HepG2 (cell line): ENCODE results near the gene KIN. TPM values are rescaled to one million over a fixed set of nuclear protein-coding genes. Genes with fewer than 3 reads are reported as not detected.
A peak's percentile ranks its signal among the peaks of the same experiment; 100 is the strongest.

Experiments
- BRD4 ChIP-seq: sonication (generic); formaldehyde crosslinking; IDR thresholded peaks from 2 replicates; pipeline ENCODE4 v1.4.0; 2020; ENCODE audit warnings: missing genetic modification reagents
- GATA4 ChIP-seq: sonication (generic); IDR thresholded peaks from 2 replicates; pipeline ENCODE4 v1.6.1; 2016; ENCODE audit warnings: antibody characterized with exemption, low read depth, borderline replicate concordance
- KAT2B ChIP-seq: fragments of 150-350 bp; IDR thresholded peaks from 2 replicates; pipeline ENCODE4 v1.6.1; 2014; ENCODE audit warnings: low read depth, low read length, borderline replicate concordance
- KLF11 ChIP-seq: IDR thresholded peaks from 2 replicates; pipeline ENCODE4 v1.6.1; 2016; ENCODE audit warnings: missing compliant biosample characterization
- SAFB2 ChIP-seq: sonication (generic); formaldehyde crosslinking; IDR thresholded peaks from 2 replicates; pipeline ENCODE4 v1.5.1; 2020; ENCODE audit warnings: missing genetic modification reagents, low read depth, mild to moderate bottlenecking, borderline replicate concordance
- SPEN ChIP-seq: sonication (generic); formaldehyde crosslinking; IDR thresholded peaks from 2 replicates; pipeline ENCODE4 v1.5.1; 2020; ENCODE audit warnings: low read depth, mild to moderate bottlenecking, missing genetic modification reagents
- TOE1 ChIP-seq: sonication (generic); formaldehyde crosslinking; IDR thresholded peaks from 2 replicates; pipeline ENCODE4 v1.4.0; 2020; ENCODE audit warnings: mild to moderate bottlenecking, missing genetic modification reagents
- TP53 ChIP-seq: sonication (generic); formaldehyde crosslinking; conservative IDR thresholded peaks from 2 replicates; pipeline ENCODE4 v1.4.0; 2020; ENCODE audit warnings: missing genetic modification reagents
- YEATS2 ChIP-seq: sonication (generic); formaldehyde crosslinking; IDR thresholded peaks from 2 replicates; pipeline ENCODE4 v1.4.0; 2020; ENCODE audit warnings: missing genetic modification reagents, borderline replicate concordance
- ZBTB33 ChIP-seq: sonication (generic); formaldehyde crosslinking; IDR thresholded peaks from 2 replicates; pipeline ENCODE4 v1.4.0; 2020; ENCODE audit warnings: missing genetic modification reagents
- ZBTB42 ChIP-seq: sonication (generic); formaldehyde crosslinking; IDR thresholded peaks from 2 replicates; pipeline ENCODE4 v1.5.0; 2020; ENCODE audit warnings: mild to moderate bottlenecking, missing genetic modification reagents
- ZC3H4 ChIP-seq: sonication (generic); formaldehyde crosslinking; IDR thresholded peaks from 2 replicates; pipeline ENCODE4 v1.4.0; 2020; ENCODE audit warnings: missing genetic modification reagents, borderline replicate concordance
- ZGPAT ChIP-seq: IDR thresholded peaks from 2 replicates; pipeline ENCODE4 v1.6.1; 2016; ENCODE audit warnings: mild to moderate bottlenecking
- ZNF225 ChIP-seq: sonication (generic); formaldehyde crosslinking; IDR thresholded peaks from 2 replicates; pipeline ENCODE4 v1.4.0; 2020; ENCODE audit warnings: mild to moderate bottlenecking, missing genetic modification reagents
- ZNF605 ChIP-seq: sonication (generic); formaldehyde crosslinking; IDR thresholded peaks from 2 replicates; pipeline ENCODE4 v1.8.0; 2022; ENCODE audit warnings: mild to moderate bottlenecking, missing genetic modification reagents
- ZNF687 ChIP-seq: sonication (generic); formaldehyde crosslinking; IDR thresholded peaks from 2 replicates; pipeline ENCODE4 v1.5.1; 2020; ENCODE audit warnings: mild to moderate bottlenecking, missing genetic modification reagents, moderate library complexity
- ZNF772 ChIP-seq: sonication (generic); formaldehyde crosslinking; IDR thresholded peaks from 2 replicates; pipeline ENCODE4 v1.5.0; 2020; ENCODE audit warnings: mild to moderate bottlenecking, missing genetic modification reagents
- ZNF879 ChIP-seq: sonication (generic); formaldehyde crosslinking; IDR thresholded peaks from 2 replicates; pipeline ENCODE4 v1.8.1; 2023; ENCODE audit warnings: missing genetic modification reagents
- polyA plus RNA-seq, 8 experiments: library from polyadenylated mRNA; depleted of rRNA in 3 of 8; stranded (reverse) in 7 of 8; unstranded in 1 of 8; fragments of >200 nt; fragmentation: Illumina TruSeq in 4 of 8; extraction: Trizol in 4 of 8; gene quantifications; 2 replicates each; pipeline versions ENCODE4 v1.2.1 to v1.2.3, GENCODE V29; 2011 to 2016; ENCODE audit warnings: low read depth in 4 of 8, missing spikeins in 1 of 8, mixed read lengths in 1 of 8; ENCODE audit not compliant: insufficient read depth in 1 of 8
- total RNA-seq, 5 experiments: library from RNA; depleted of rRNA; stranded (reverse); fragments of >200 nt; fragmentation: Illumina TruSeq; extraction: Trizol; gene quantifications; 2 replicates each; pipeline ENCODE4 v1.2.3, GENCODE V29; 2016; ENCODE audit warnings: low read depth in 1 of 5
- TF ChIP-seq, protein P1 (sequence below): sonication (generic); formaldehyde crosslinking; IDR thresholded peaks from 2 replicates; pipeline ENCODE4 v1.5.1; 2020; ENCODE audit warnings: mild to moderate bottlenecking, missing genetic modification reagents, borderline replicate concordance

Gene KIN
- total and polyA plus RNA-seq, 2 of the 13 experiments (the other 11 are each of a cell fraction or from before 2014, with no cell fraction given): 4.9 to 23.2 TPM

DNA sequence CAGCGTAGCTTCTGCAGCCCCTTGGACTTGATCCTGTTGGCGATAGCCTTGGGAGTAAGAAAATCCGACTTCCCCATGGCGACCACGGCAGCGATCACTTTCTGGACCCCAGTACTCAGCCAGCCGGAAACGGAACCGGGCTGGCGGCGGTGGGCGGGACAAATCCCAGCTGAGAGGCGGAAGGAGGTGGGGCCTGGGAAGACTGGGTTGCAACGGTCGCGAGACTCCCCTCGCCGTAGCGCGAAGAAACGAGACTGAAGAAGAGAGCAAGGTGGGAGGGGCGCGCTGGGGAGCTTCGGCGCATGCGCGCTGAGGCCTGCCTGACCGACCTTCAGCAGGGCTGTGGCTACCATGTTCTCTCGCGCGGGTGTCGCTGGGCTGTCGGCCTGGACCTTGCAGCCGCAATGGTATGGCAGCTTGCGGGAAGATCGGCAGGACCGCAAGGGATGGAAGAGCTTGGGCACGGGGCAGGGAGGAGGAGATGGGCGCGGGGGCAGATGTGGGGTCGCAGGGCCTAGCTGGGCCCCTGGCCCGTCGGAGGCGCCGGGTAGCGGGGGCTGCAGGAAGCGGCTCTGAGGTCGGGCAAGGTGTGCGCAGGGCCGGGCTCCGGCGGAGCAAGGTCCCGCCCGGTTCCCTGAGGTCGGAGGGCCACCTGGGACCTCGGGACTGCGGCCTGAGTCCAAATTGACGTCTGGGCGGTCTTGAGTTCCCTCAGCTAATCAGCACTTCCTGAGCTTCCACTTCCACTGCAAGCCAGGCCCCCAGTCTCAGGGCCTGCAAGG is at the start of gene KIN, which contains the start of gene ATP5F1C (continued):
- peak; percentile 90 for TF ChIP-seq ZNF687 (CRISPR knock-in tag)
- TF ChIP-seq SPEN: peak; percentile 93; the same call in 1 of the 2 replicates
- peak; percentile 57; the same call in 1 of the 2 replicates for TF ChIP-seq ZNF772 (CRISPR knock-in tag)
- 0 out of 2 replicates have a peak, but pooled peaks have one; percentile 4 for TF ChIP-seq ZBTB33 (CRISPR knock-in tag)
- TF ChIP-seq, protein P1, sequence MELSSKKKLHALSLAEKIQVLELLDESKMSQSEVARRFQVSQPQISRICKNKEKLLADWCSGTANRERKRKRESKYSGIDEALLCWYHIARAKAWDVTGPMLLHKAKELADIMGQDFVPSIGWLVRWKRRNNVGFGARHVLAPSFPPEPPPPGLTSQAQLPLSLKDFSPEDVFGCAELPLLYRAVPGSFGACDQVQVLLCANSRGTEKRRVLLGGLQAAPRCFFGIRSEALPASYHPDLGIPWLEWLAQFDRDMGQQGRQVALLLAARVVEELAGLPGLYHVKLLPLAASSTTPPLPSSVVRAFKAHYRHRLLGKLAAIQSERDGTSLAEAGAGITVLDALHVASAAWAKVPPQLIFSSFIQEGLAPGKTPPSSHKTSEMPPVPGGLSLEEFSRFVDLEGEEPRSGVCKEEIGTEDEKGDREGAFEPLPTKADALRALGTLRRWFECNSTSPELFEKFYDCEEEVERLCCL (CRISPR knock-in tag): peak; percentile 90; the same call in 1 of the 2 replicates
- peak; percentile 71 for TF ChIP-seq ZGPAT (CRISPR knock-in tag)
- 0 out of 2 replicates have a peak, but pooled peaks have one; percentile 36 for TF ChIP-seq ZC3H4 (CRISPR knock-in tag)
- 0 out of 2 replicates have a peak, but pooled peaks have one; percentile 16 for TF ChIP-seq TOE1
- peak; percentile 57; the same call in 1 of the 2 replicates for TF ChIP-seq ZNF879 (CRISPR knock-in tag)
- no peak for TF ChIP-seq TP53 (CRISPR knock-in tag)
- 0 out of 2 replicates have a peak, but pooled peaks have one; percentile 54 for TF ChIP-seq BRD4 (CRISPR knock-in tag)
- TF ChIP-seq YEATS2 (CRISPR knock-in tag): peak; percentile 88; the same call in 1 of the 2 replicates
- TF ChIP-seq ZNF225: no peak
- TF ChIP-seq KAT2B: no peak
- TF ChIP-seq ZBTB42 (CRISPR knock-in tag): no peak
- TF ChIP-seq KLF11 (CRISPR knock-in tag): no peak
- peak; percentile 54; the same call in 1 of the 2 replicates for TF ChIP-seq ZNF605 (CRISPR knock-in tag)
- TF ChIP-seq SAFB2 (CRISPR knock-in tag): peak; percentile 64; the same call in 1 of the 2 replicates
- 0 out of 2 replicates have a peak, but pooled peaks have one; percentile 41 for TF ChIP-seq GATA4
